ENCODE data around the gene CCL4.
"Not testable (repeated sequence)": the region's sequence is repeated elsewhere in the genome, so short reads cannot be mapped to it uniquely, and the experiment has no call there.

Gene CCL4

GRCh38 chr17:36103401-36103975 is at the start of gene CCL4:
TSS of gene CCL4 (plus strand) at chr17:36103827. CDS start at chr17:36103906, 79 bp downstream.
- DNase-seq = peak; percentile 30

GRCh38 chr17:36055171-36055570 is 48.5 kb upstream of the CCL4 start:
- DNase-seq = no peak

GRCh38 chr17:36055921-36056520 is 47.6 kb upstream of the CCL4 start:
- no peak for DNase-seq

GRCh38 chr17:36057911-36058310 is 45.7 kb upstream of the CCL4 start:
- no peak for DNase-seq

- no peak for DNase-seq
These were observed 44.2 kb upstream of the CCL4 start for GRCh38 chr17:36059406-36059805.

GRCh38 chr17:36060816-36061215 is 42.8 kb upstream of the CCL4 start:
- no peak for DNase-seq

- DNase-seq = no peak
These were observed 39.7 kb upstream of the CCL4 start, which contains the start of gene CCL18 for GRCh38 chr17:36063786-36064541. TSS of gene CCL18 (plus strand) at chr17:36064272. CDS start at chr17:36064343, 71 bp downstream.

- DNase-seq = no peak
These were observed 37.2 kb upstream of the CCL4 start for GRCh38 chr17:36066365-36066985.

- DNase-seq = no peak
These were observed 35.1 kb upstream of the CCL4 start for GRCh38 chr17:36068524-36068923.

GRCh38 chr17:36069136-36069535 is 34.5 kb upstream of the CCL4 start:
- no peak for DNase-seq

- DNase-seq = no peak
These were observed 33.2 kb upstream of the CCL4 start for GRCh38 chr17:36070427-36070826.

- DNase-seq = no peak
These were observed 31.9 kb upstream of the CCL4 start for GRCh38 chr17:36071751-36072150.

- DNase-seq = peak; percentile 80
These were observed 31.1 kb upstream of the CCL4 start for GRCh38 chr17:36072431-36073121.

- DNase-seq = no peak
These were observed 29.3 kb upstream of the CCL4 start for GRCh38 chr17:36074365-36074764.

- DNase-seq = not testable (repeated sequence)
These were observed 21.8 kb upstream of the CCL4 start for GRCh38 chr17:36081681-36082471.

GRCh38 chr17:36082482-36083120 is 21.0 kb upstream of the CCL4 start:
- DNase-seq = peak; percentile 34

- DNase-seq = not testable (repeated sequence)
These were observed 19.9 kb upstream of the CCL4 start for GRCh38 chr17:36083691-36084090.

- DNase-seq = no peak
These were observed 17.9 kb upstream of the CCL4 start for GRCh38 chr17:36085765-36086164.

GRCh38 chr17:36086791-36087190 is 16.8 kb upstream of the CCL4 start:
- no peak for DNase-seq

- not testable (repeated sequence) for DNase-seq
These were observed 16.2 kb upstream of the CCL4 start for GRCh38 chr17:36087471-36087870.

GRCh38 chr17:36087897-36088572 is 15.6 kb upstream of the CCL4 start:
- DNase-seq = not testable (repeated sequence)

Measured in stimulated activated CD4-positive, alpha-beta T cell treated with anti-CD3 and anti-CD28 coated beads, Interleukin-4, amount 100 ng/mL, for 24 hours (primary cell).